GM19395 (cell line): ENCODE measurements around the gene SCAF1.
"Not testable (repeated sequence)": the region's sequence is repeated elsewhere in the genome, so short reads cannot be mapped to it uniquely, and the experiment has no call there.

Source experiments
- ATAC-seq: cut with Tn5 transposase; IDR thresholded peaks from one replicate; pipeline ENCODE4 v1.9.1; 2021; ENCODE audit warnings: mild to moderate bottlenecking, moderate library complexity; ENCODE audit not compliant: unreplicated experiment

Gene SCAF1

GRCh38 chr19:49613374-49613773, 28.6 kb upstream of the SCAF1 start:
- ATAC-seq = no peak

DNA sequence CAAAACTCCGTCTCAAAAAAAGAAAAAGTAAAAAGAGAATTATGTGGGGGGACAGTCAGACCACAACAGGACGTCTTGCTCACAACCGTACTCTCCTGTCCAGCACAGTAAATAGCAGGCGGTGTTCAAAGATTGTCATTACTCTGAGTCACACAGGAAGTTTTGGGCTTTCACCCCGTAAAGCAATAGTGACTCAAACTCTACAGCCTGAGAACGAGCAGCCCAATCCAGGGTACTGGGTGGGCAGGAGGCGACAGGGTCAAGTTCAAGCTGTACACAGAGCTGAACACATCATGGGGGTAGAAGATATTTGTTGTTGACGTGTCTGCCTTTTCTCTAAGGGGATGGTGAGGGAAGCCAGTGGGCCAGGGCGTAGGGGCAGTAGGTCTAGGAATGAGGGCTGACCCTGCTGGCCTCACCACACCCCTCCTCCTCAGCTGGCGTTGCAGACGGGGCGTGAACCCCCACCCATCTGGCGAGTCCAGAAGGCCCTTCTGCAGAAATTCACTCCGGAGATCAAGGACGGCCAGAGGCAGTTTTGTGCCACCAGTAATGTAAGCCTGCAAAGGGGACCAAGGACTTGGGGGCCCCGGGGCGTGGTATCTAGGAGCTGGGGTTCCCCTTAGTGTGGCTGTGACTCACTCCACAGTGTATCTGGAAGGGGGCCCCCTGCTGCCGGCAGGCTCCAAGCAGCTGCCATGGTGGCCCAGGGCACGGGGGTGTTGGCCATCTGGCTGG, 27.7 kb upstream of the SCAF1 start:
- no peak for ATAC-seq

- ATAC-seq = no peak
These were observed 26.1 kb upstream of the SCAF1 start for GRCh38 chr19:49615861-49616260.

GRCh38 chr19:49616532-49616931, 25.5 kb upstream of the SCAF1 start:
- ATAC-seq = no peak

DNA sequence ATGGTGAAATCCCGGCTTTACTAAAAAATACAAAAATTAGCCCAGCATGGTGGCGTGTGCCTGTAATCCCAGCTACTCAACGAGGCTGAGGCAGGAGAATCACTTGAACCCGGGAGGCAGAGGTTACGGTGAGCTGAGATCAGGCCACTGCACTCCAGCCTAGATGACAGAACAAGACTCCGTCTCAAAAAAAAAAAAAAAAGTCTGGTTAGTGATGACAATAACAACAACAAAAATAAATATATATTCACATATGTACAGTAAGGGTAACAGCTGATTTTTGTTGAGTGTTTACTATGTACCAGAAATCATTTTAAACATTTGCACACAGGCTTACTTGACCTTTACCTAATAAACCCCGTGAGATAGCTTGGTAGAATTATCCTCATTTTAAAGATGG, 25.1 kb upstream of the SCAF1 start:
- no peak for ATAC-seq

DNA sequence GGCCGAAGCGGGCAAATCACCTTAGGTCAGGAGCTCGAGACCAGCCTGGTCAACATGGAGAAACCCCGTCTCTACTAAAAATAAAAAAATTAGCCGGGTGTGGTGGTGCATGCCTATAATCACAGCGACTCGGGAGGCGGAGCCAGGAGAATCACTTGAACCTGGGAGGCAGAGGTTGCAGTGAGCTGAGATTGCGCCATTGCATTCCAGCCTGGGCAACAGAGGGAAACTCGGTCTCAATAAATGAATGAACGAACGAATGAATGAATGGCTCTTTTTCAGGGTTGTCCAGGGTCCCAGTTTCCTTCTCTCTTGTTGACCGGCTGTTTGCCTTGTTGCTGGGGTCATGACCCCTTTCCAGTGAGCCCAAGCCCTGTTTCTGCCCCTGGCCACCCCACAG, 24.1 kb upstream of the SCAF1 start:
- not testable (repeated sequence) for ATAC-seq

DNA sequence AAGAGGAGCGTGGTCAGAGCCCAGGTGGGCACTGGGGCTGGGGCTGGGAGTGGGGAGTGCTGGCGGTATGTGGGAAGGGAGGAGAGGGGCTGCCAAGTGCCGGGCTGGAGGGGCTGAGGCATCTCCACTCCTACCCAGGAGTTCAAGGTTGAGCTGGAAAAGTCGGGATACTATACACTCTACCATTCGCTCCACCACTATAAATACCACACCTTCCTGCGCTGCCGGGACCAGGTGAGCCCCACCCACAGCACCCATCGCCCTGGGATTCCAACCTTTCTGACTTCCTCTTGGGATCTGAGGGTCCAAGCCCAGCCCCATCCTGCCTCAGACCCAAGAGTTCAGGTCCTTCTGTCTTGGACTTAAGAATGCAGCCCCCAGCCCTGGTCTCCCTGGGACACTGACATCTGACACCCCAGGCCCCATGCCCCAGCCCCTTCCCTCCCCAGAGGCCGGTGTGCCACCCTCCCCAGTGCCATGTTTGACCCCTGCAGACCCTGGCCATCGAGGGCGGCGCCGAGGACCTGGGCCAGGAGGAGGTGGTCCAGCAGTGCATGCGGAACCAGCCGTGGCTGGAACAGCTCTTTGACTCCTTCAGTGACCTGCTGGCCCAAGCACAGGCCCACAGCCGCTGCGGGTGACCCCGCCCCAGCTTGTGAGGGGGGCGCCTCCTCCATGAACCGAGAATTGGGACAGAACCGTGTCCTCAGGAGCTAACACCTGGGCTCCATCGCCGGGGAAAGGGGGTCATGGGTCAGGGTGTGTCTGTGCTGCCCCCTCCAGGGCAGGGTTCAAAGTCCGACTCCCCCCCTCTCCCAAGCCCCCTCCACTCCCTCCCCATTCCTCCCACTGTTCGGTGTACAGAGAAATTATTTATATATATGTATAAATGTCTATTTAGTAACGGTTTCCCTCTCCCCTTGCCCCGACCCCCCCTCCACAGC, 16.8 kb upstream of the SCAF1 start:
- ATAC-seq = no peak

DNA sequence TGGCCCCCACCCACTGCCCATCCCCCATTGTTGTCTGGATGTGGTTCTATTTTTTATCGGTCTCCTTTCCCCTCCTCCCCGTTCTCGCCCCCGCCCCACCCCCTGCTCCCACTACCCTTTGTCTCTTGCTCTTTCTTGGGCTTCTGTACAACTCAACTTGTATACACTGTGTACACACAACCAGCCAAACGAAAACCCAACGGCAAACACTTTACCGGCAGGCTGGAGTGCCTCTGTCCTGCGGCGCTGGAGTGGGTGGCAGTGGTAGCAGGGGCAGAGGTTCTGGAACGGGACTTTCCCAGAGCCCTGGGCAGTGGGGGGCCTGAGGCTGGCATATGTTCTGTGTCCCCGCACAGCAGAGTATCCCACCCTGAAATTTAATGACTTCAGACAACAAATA, 15.8 kb upstream of the SCAF1 start:
- ATAC-seq = no peak

GRCh38 chr19:49629659-49630058, 12.3 kb upstream of the SCAF1 start:
- no peak for ATAC-seq

GRCh38 chr19:49631014-49631588, 10.9 kb upstream of the SCAF1 start:
- no peak for ATAC-seq

DNA sequence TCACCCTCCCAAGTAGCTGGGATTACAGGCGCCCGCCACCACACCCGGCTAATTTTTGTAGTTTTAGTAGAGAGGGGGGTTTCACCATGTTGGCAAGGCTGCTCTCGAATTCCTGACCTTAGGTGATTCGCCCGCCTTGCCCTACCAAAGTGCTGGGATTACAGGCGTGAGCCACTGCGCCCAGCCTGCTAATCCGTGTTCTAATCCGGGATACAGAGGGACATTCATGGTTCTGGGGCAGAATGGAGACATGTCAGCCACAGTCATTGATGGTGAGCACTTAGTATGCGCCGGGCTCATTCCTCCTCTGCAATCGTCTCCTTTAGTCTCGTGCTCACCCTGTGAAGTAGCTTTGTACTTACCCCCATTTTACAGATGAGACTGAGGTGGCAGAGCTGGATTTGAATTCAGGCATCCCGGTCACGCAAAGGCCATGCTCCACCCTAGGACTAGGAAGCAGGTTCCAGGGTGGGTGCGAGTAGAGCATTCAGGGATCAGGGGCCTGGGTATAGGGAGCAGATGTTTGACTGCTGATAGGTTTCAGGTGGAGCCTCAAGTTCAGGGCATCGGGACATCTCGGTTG, 10.3 kb upstream of the SCAF1 start:
- no peak for ATAC-seq

GRCh38 chr19:49632576-49632975, 9.4 kb upstream of the SCAF1 start:
- ATAC-seq = no peak

GRCh38 chr19:49633273-49633672, 8.7 kb upstream of the SCAF1 start:
- not testable (repeated sequence) for ATAC-seq

GRCh38 chr19:49635530-49636232, 6.3 kb upstream of the SCAF1 start:
- ATAC-seq = no peak

GRCh38 chr19:49636233-49636932, 5.6 kb upstream of the SCAF1 start:
- ATAC-seq = no peak

- ATAC-seq = no peak
These were observed 3.9 kb upstream of the SCAF1 start for GRCh38 chr19:49637821-49638738.

DNA sequence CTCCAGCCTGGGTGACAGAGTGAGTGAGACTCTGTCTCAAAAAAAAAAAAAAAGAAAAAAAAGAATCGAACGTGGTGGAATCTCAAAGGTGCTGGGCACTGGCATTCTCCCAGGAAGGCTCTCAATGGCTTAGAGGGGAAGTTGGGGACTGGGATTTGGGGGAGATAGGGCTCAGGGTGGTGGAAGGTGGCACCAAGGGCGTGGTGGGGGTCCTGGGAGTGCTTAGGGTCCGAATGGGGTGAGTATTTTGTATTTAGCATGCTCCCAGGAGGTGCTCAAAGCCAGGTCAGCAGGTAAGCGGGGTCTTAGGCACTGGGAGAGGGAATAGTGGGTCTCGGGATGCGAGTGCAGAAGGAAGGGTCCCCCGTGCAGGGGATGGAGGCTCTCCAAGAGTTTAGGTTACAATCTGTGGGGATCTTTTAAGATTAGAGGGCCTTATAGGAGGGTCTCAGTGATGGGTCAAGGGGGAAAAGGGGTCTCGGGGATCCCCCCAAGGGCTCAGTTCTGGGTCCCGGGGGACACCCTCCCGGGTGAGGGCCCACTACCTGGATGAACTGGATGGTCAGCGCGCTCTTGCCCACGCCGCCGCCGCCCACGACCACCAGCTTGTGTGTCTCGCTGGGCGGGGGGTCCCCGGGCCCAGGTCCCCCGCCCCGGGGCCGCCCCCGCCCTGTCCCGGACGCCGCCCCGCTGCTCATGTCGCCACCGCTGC, 2.5 kb upstream of the SCAF1 start:
- ATAC-seq = no peak

DNA sequence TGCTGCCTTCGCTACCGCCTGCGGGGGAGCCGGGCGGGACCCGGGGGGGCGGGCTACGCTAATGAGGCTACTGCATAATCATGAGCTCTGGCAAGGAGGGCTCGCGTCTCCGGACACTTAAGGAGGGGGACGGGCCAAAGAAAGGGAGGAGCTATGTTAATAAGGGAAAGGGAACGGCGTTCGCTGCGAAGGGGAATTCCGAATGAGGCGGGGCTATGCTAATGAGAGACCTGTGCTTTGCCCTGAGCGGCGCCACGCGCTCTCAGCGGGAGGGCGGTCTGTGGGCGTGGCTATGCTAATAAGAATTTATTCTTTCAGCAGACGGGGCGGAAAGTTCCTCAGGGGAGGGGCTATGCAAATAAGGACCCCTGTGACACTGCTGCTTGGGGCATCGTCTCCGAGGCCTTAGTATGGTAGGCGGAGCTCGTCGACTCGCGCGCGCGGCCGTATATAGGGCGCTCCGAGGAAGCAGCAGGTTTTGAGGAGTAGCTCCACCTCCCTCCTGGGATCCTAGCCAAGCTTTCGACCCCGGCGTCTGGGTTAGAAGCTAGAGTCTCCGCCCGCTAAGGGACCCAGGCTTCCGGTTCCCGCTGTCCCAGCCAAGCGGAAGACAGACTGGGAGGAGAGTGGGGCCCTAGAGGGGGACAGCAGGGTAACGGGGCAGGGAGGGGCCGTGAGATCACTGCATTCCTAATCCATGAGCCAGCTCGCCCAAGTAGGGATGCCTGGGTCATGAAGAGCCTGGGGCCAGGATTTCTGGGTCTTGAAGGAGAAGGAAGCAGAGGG, 1.7 kb upstream of the SCAF1 start, which contains the start of gene RRAS:
Gene RRAS, minus strand, starts transcription at position 31 of the 786 bp plus-strand sequence. CDS start 45 bp downstream, outside the sequence.
- ATAC-seq = peak; percentile 59
